Measurements from ENCODE around the gene IL4R.

GRCh38 chr16:27349276-27349675 lies 35.5 kb downstream of the IL4R start:
- no peak for TF ChIP-seq EZH2phosphoT487 (IDR thresholded peaks at IDR 0.05)
- TF ChIP-seq, protein P1, sequence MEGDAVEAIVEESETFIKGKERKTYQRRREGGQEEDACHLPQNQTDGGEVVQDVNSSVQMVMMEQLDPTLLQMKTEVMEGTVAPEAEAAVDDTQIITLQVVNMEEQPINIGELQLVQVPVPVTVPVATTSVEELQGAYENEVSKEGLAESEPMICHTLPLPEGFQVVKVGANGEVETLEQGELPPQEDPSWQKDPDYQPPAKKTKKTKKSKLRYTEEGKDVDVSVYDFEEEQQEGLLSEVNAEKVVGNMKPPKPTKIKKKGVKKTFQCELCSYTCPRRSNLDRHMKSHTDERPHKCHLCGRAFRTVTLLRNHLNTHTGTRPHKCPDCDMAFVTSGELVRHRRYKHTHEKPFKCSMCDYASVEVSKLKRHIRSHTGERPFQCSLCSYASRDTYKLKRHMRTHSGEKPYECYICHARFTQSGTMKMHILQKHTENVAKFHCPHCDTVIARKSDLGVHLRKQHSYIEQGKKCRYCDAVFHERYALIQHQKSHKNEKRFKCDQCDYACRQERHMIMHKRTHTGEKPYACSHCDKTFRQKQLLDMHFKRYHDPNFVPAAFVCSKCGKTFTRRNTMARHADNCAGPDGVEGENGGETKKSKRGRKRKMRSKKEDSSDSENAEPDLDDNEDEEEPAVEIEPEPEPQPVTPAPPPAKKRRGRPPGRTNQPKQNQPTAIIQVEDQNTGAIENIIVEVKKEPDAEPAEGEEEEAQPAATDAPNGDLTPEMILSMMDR (IDR thresholded peaks at IDR 0.05): no peak
- TF ChIP-seq EZH2 (IDR thresholded peaks at IDR 0.05): no peak
